Neural cell (in vitro differentiated cells): Measurements from ENCODE around the gene KRT15. TPM values are rescaled to one million over a fixed set of nuclear protein-coding genes. Genes with fewer than 3 reads are reported as not detected.

Experiments
- H2AFZ ChIP-seq: fragments of 200-600, 300-800 bp; sonication (generic), shearing (Covaris generic); 2 replicates; pipeline ENCODE4 v1.6.0; 2014; ENCODE audit warnings: low read depth, mild to moderate bottlenecking, antibody characterized with exemption, low read length, moderate library complexity
- H3F3A ChIP-seq: fragments of 200-600 bp; shearing (Covaris generic); 2 replicates; pipeline ENCODE4 v1.6.1; 2016; ENCODE audit warnings: mild to moderate bottlenecking, moderate library complexity, mixed read lengths, antibody characterized with exemption, low read length; ENCODE audit not compliant: insufficient read depth, poor library complexity, severe bottlenecking
- H3K27ac ChIP-seq: fragments of 200-600, 300-800 bp; sonication (generic), shearing (Covaris generic); 2 replicates; pipeline ENCODE4 v1.5.1; 2014; ENCODE audit warnings: mild to moderate bottlenecking, low read length, moderate library complexity
- H3K27me3 ChIP-seq: fragments of 300-800, 200-600 bp; sonication (generic), shearing (Covaris generic); 2 replicates; pipeline ENCODE4 v1.6.0; 2014; ENCODE audit warnings: mild to moderate bottlenecking, low read depth, low read length, moderate library complexity; ENCODE audit not compliant: insufficient read depth
- H3K36me3 ChIP-seq: fragments of 300-800, 200-600 bp; sonication (generic), shearing (Covaris generic); 2 replicates; pipeline ENCODE4 v1.5.1; 2014; ENCODE audit warnings: mild to moderate bottlenecking, antibody characterized with exemption, low read length, moderate library complexity; ENCODE audit not compliant: insufficient read depth
- H3K4me2 ChIP-seq: fragments of 300-800, 200-600 bp; sonication (generic), shearing (Covaris generic); 2 replicates; pipeline ENCODE4 v1.6.0; 2014; ENCODE audit warnings: mild to moderate bottlenecking, low read length
- H3K4me3 ChIP-seq: fragments of 300-800, 200-600 bp; sonication (generic), shearing (Covaris generic); 2 replicates; pipeline ENCODE4 v1.5.1; 2014; ENCODE audit warnings: mild to moderate bottlenecking, low read length, moderate library complexity
- H3K79me2 ChIP-seq: fragments of 200-600 bp; shearing (Covaris generic); replicated peaks from 2 replicates; pipeline ENCODE4 v1.6.0; 2014; ENCODE audit warnings: mild to moderate bottlenecking, low read length, moderate library complexity; ENCODE audit not compliant: insufficient read depth
- H3K9ac ChIP-seq: fragments of 300-800, 200-600 bp; sonication (generic), shearing (Covaris generic); 2 replicates; pipeline ENCODE4 v1.6.1; 2016; ENCODE audit warnings: mild to moderate bottlenecking, low read length, mixed read lengths
- H3K9me2 ChIP-seq: fragments of 200-600 bp; shearing (Covaris generic); 2 replicates; pipeline ENCODE4 v1.6.1; 2016; ENCODE audit warnings: mild to moderate bottlenecking, low read length, mixed read lengths; ENCODE audit not compliant: insufficient read depth
- H3K9me3 ChIP-seq: fragments of 200-600, 300-800 bp; sonication (generic), shearing (Covaris generic); 2 replicates; pipeline ENCODE4 v1.6.1; 2016; ENCODE audit warnings: mild to moderate bottlenecking, mixed run types, low read length, moderate library complexity, mixed read lengths
- H4K20me1 ChIP-seq: fragments of 200-600 bp; shearing (Covaris generic); 2 replicates; pipeline ENCODE4 v1.6.1; 2016; ENCODE audit warnings: mild to moderate bottlenecking, mixed run types; ENCODE audit not compliant: insufficient read depth
- EZH2 ChIP-seq: fragments of 200-600, 300-800 bp; shearing (Covaris generic), sonication (generic); IDR thresholded peaks from 2 replicates; pipeline ENCODE4 v1.6.1; 2014; ENCODE audit warnings: antibody characterized with exemption, low read length, borderline replicate concordance, mild to moderate bottlenecking; ENCODE audit not compliant: insufficient read depth, poor library complexity, severe bottlenecking
- MXI1 ChIP-seq: fragments of 450-650 bp; conservative IDR thresholded peaks from 2 replicates; pipeline ENCODE4 v1.6.1; 2014; ENCODE audit warnings: antibody characterized with exemption, mild to moderate bottlenecking; ENCODE audit not compliant: poor library complexity, severe bottlenecking
- RAD21 ChIP-seq: fragments of 450-650 bp; conservative IDR thresholded peaks from 2 replicates; pipeline ENCODE4 v1.6.1; 2014; ENCODE audit warnings: antibody characterized with exemption, mild to moderate bottlenecking, moderate library complexity
- SMC3 ChIP-seq: fragments of 450-650 bp; conservative IDR thresholded peaks from 2 replicates; pipeline ENCODE4 v1.6.1; 2014; ENCODE audit warnings: antibody characterized with exemption, mild to moderate bottlenecking, moderate library complexity; ENCODE audit not compliant: poor library complexity
- TAF1 ChIP-seq: IDR thresholded peaks from 2 replicates; pipeline ENCODE4 v1.6.1; 2012; ENCODE audit warnings: low read depth
- polyA plus RNA-seq: library from polyadenylated mRNA; depleted of rRNA; stranded (reverse); fragments of >200 nt; gene quantifications from 2 replicates; pipeline ENCODE4 v1.2.3, GENCODE V29; 2014
- small RNA-seq, 3 experiments: library from RNA; depleted of rRNA; stranded (forward); fragments of <200 nt; gene quantifications; one replicate each; pipeline ENCODE3, GENCODE V24; 2012
- TF ChIP-seq, protein P1 (sequence below): fragments of 450-650 bp; IDR thresholded peaks from 2 replicates; pipeline ENCODE4 v1.5.1; 2014; ENCODE audit warnings: antibody characterized with exemption, mild to moderate bottlenecking, moderate library complexity; ENCODE audit not compliant: poor library complexity, severe bottlenecking
- TF ChIP-seq, protein P2 (sequence below): IDR thresholded peaks from 2 replicates; pipeline ENCODE4 v1.6.1; 2012; ENCODE audit warnings: borderline replicate concordance

The KRT15 gene
- polyA plus RNA-seq, 1 donor from 2014 or later: 0.09 TPM

GRCh38 chr17:41464173-41464572 is 54.5 kb downstream of the KRT15 start:
- H3K4me3 ChIP-seq: no peak overlapping the region

GRCh38 chr17:41463746-41464145 is 54.9 kb downstream of the KRT15 start:
- Histone ChIP-seq H3K9ac (no peak overlapping the region), H3K27ac (no peak overlapping the region), H3K79me2 (no peaks in the 10 kb centered on the region), H3K36me3 (no peaks in the 10 kb centered on the region), H3K9me2 (no peaks in the 10 kb centered on the region), H3K27me3 (no peaks in the 10 kb centered on the region), H3F3A (no peaks in the 10 kb centered on the region), H4K20me1 (no peaks in the 10 kb centered on the region), H3K4me2 (no peak overlapping the region), H3K4me3 (no peak overlapping the region), H3K9me3 (no peaks in the 10 kb centered on the region), H2AFZ (no peak overlapping the region)
- TF ChIP-seq SMC3 (no peak), RAD21 (no peak), MXI1 (no peak)
- TF ChIP-seq, protein P1, sequence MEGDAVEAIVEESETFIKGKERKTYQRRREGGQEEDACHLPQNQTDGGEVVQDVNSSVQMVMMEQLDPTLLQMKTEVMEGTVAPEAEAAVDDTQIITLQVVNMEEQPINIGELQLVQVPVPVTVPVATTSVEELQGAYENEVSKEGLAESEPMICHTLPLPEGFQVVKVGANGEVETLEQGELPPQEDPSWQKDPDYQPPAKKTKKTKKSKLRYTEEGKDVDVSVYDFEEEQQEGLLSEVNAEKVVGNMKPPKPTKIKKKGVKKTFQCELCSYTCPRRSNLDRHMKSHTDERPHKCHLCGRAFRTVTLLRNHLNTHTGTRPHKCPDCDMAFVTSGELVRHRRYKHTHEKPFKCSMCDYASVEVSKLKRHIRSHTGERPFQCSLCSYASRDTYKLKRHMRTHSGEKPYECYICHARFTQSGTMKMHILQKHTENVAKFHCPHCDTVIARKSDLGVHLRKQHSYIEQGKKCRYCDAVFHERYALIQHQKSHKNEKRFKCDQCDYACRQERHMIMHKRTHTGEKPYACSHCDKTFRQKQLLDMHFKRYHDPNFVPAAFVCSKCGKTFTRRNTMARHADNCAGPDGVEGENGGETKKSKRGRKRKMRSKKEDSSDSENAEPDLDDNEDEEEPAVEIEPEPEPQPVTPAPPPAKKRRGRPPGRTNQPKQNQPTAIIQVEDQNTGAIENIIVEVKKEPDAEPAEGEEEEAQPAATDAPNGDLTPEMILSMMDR: no peak

More at GRCh38 chr17:41464173-41464572, 54.5 kb downstream of the KRT15 start:
- Histone ChIP-seq H3K9me2 (no peaks in the 10 kb centered on the region), H3K9me3 (no peaks in the 10 kb centered on the region), H3K9ac (no peak overlapping the region), H3K27me3 (no peaks in the 10 kb centered on the region), H3K27ac (no peak overlapping the region), H3K36me3 (no peaks in the 10 kb centered on the region), H2AFZ (no peak overlapping the region), H3K4me2 (no peak overlapping the region), H4K20me1 (no peaks in the 10 kb centered on the region), H3F3A (no peaks in the 10 kb centered on the region), H3K79me2 (no peaks in the 10 kb centered on the region)
- TF ChIP-seq, protein P1: no peak
- TF ChIP-seq EZH2 (no peak), SMC3 (no peak), TAF1 (no peak), MXI1 (no peak), RAD21 (no peak)
- TF ChIP-seq, protein P2, sequence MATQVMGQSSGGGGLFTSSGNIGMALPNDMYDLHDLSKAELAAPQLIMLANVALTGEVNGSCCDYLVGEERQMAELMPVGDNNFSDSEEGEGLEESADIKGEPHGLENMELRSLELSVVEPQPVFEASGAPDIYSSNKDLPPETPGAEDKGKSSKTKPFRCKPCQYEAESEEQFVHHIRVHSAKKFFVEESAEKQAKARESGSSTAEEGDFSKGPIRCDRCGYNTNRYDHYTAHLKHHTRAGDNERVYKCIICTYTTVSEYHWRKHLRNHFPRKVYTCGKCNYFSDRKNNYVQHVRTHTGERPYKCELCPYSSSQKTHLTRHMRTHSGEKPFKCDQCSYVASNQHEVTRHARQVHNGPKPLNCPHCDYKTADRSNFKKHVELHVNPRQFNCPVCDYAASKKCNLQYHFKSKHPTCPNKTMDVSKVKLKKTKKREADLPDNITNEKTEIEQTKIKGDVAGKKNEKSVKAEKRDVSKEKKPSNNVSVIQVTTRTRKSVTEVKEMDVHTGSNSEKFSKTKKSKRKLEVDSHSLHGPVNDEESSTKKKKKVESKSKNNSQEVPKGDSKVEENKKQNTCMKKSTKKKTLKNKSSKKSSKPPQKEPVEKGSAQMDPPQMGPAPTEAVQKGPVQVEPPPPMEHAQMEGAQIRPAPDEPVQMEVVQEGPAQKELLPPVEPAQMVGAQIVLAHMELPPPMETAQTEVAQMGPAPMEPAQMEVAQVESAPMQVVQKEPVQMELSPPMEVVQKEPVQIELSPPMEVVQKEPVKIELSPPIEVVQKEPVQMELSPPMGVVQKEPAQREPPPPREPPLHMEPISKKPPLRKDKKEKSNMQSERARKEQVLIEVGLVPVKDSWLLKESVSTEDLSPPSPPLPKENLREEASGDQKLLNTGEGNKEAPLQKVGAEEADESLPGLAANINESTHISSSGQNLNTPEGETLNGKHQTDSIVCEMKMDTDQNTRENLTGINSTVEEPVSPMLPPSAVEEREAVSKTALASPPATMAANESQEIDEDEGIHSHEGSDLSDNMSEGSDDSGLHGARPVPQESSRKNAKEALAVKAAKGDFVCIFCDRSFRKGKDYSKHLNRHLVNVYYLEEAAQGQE: no peak

Small RNA genes within 50 kb of the gene (small RNA-seq; reads per million reads assigned to genes)
- 0.10 to 93.1 (median 4.3) reads per million in 3 experiments for gene RNU2-32P

Other genes with a start within 250 kb of the KRT15 start
- not detected in 2 replicates for gene KRTAP9-7, start 243.2 kb downstream of the KRT15 start, polyA plus RNA-seq
- gene KRTAP29-1, start 216.0 kb downstream of the KRT15 start, polyA plus RNA-seq: not detected in 2 replicates
- not detected in 2 replicates for gene KRTAP16-1, start 209.6 kb downstream of the KRT15 start, polyA plus RNA-seq
- not detected in 2 replicates for gene KRTAP17-1, start 203.2 kb downstream of the KRT15 start, polyA plus RNA-seq
- gene KRT33A, start 168.1 kb downstream of the KRT15 start, polyA plus RNA-seq: not detected in 2 replicates
- not detected in 2 replicates for gene KRT33B, start 149.1 kb downstream of the KRT15 start, polyA plus RNA-seq
- gene KRT34, start 136.6 kb downstream of the KRT15 start, polyA plus RNA-seq: not detected in 2 replicates
- not detected in 2 replicates for gene KRT31, start 121.3 kb downstream of the KRT15 start, polyA plus RNA-seq
- gene KRT37, start 94.3 kb downstream of the KRT15 start, polyA plus RNA-seq: not detected in 2 replicates
- gene KRT38, start 77.9 kb downstream of the KRT15 start, polyA plus RNA-seq: not detected in 2 replicates
- gene KRT32, start 51.5 kb downstream of the KRT15 start, polyA plus RNA-seq: not detected in 2 replicates
- gene KRT35, start 37.7 kb downstream of the KRT15 start, polyA plus RNA-seq: not detected in 2 replicates
- not detected in 2 replicates for gene KRT36, start 29.0 kb downstream of the KRT15 start, polyA plus RNA-seq
- not detected in 2 replicates for gene KRT13, start 13.3 kb downstream of the KRT15 start, polyA plus RNA-seq
- gene KRT19, start 9.4 kb upstream of the KRT15 start, polyA plus RNA-seq: 0.56 and 1.6 TPM in 2 replicates
- gene KRT9, start 53.2 kb upstream of the KRT15 start, polyA plus RNA-seq: not detected in 2 replicates
- not detected in 2 replicates for gene KRT14, start 68.0 kb upstream of the KRT15 start, polyA plus RNA-seq
- not detected in 2 replicates for gene KRT16, start 93.9 kb upstream of the KRT15 start, polyA plus RNA-seq
- gene KRT17, start 105.7 kb upstream of the KRT15 start, polyA plus RNA-seq: 0.78 TPM in 1 of 2 replicates, not detected in the other
- 257 and 258 TPM in 2 replicates for gene EIF1, start 170.0 kb upstream of the KRT15 start, polyA plus RNA-seq
- gene GAST, start 193.4 kb upstream of the KRT15 start, polyA plus RNA-seq: not detected in 2 replicates
- gene HAP1, start 215.8 kb upstream of the KRT15 start, polyA plus RNA-seq: 0.79 and 1.5 TPM in 2 replicates